Esophagus muscularis mucosa (tissue), 4 donors: ENCODE data around the gene KIRREL3. TPM values are rescaled to one million over a fixed set of nuclear protein-coding genes. Genes with fewer than 3 reads are reported as not detected.

Experiments
- DNase-seq: peaks from one replicate; pipeline ENCODE4 v3.0.0-alpha.2; 2017; ENCODE audit errors: extremely low spot score
- H3K27ac ChIP-seq, 4 donors: fragments of 200-600 bp; sonication (generic); replicated peaks in 1 of 4; 1 replicate in 3 of 4; 2 replicates in 1 of 4; pipeline ENCODE4 v1.5.1; 2016 to 2019; ENCODE audit warnings: mild to moderate bottlenecking in 1 of 4
- H3K27me3 ChIP-seq, 4 donors: fragments of 200-600 bp; sonication (generic); one replicate each; pipeline versions ENCODE4 v1.5.1 to v1.6.0; 2016 to 2019
- H3K36me3 ChIP-seq, 4 donors: fragments of 200-600 bp; sonication (generic); one replicate each; pipeline ENCODE4 v1.5.1; 2016 to 2019
- H3K4me1 ChIP-seq, 4 donors: fragments of 200-600 bp; sonication (generic); one replicate each; pipeline ENCODE4 v1.5.1; 2016 to 2019
- H3K4me3 ChIP-seq, 4 donors: fragments of 200-600 bp; sonication (generic); 1 replicate in 2 of 4; 2 replicates in 2 of 4; pipeline ENCODE4 v1.5.1; 2016 to 2019; ENCODE audit warnings: mild to moderate bottlenecking in 4 of 4, moderate library complexity in 1 of 4
- H3K9me3 ChIP-seq, 4 donors: fragments of 200-600 bp; sonication (generic); 1 replicate in 3 of 4; 2 replicates in 1 of 4; pipeline ENCODE4 v1.5.1; 2016 to 2019
- EP300 ChIP-seq: sonication (generic); formaldehyde crosslinking; IDR thresholded peaks from one replicate; pipeline ENCODE4 v1.6.1; 2017; ENCODE audit warnings: antibody characterized with exemption
- POLR2A ChIP-seq: fragments of 450-650 bp; IDR thresholded peaks from one replicate; pipeline ENCODE4 v1.6.1; 2017; ENCODE audit warnings: antibody characterized with exemption, moderate library complexity, mild to moderate bottlenecking, low read depth
- POLR2AphosphoS5 ChIP-seq, 2 donors: sonication (generic); formaldehyde crosslinking; IDR thresholded peaks; one replicate each; pipeline ENCODE4 v1.6.1; 2017; ENCODE audit warnings: antibody characterized with exemption in 2 of 2
- WGBS: methylation state at CpG from one replicate; pipeline ENCODE4 v1.1.5; 2018; 5-methylcytosine and 5-hydroxymethylcytosine counted together
- intact Hi-C: fragments of 100-400 bp; cut with DNase I; formaldehyde crosslinking; loops from one replicate; pipeline ENCODE4 v1.15.1; 2023
- total RNA-seq, 4 donors: library from RNA; depleted of rRNA; stranded (reverse); fragments of >200 nt; gene quantifications; one replicate each; pipeline versions ENCODE4 v1.1.0 to v1.2.1, GENCODE V29; 2016
- TF ChIP-seq, protein P1 (sequence below), 3 experiments: fragments of 200-600 bp in 2 of 3; fragments of 450-650 bp in 1 of 3; sonication (generic) in 2 of 3; IDR thresholded peaks; one replicate each; pipeline ENCODE4 v1.5.1; 2017 to 2019; ENCODE audit warnings: antibody characterized with exemption in 3 of 3, mild to moderate bottlenecking in 2 of 3, moderate library complexity in 1 of 3

The KIRREL3 gene
- total RNA-seq, 4 donors from 2014 or later, result 1.7 to 6.5 (median 3.1) TPM

DNA sequence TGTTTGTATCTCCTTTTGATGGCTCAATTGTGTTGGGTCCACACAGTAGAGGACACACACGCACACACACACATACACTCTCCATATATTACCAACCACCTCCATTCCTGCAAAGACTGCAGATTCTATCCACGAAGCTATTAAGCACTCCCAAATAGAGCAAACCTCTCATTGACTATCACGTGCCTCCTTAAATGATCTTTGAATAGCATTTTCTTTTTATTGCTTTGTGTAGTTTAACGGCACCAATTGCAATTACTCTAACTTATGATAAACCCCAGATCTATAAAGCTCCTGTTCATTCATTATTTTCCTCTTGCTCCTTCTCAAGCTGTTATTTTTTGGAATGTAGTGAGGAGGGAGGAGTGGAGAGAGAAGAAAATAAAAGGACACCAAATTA lies 440.3 kb downstream of the KIRREL3 start:
- TF ChIP-seq POLR2AphosphoS5 (IDR thresholded peaks at IDR 0.05), result no peak
- TF ChIP-seq POLR2A, result no peak
- TF ChIP-seq EP300, result no peak
- TF ChIP-seq, protein P1, sequence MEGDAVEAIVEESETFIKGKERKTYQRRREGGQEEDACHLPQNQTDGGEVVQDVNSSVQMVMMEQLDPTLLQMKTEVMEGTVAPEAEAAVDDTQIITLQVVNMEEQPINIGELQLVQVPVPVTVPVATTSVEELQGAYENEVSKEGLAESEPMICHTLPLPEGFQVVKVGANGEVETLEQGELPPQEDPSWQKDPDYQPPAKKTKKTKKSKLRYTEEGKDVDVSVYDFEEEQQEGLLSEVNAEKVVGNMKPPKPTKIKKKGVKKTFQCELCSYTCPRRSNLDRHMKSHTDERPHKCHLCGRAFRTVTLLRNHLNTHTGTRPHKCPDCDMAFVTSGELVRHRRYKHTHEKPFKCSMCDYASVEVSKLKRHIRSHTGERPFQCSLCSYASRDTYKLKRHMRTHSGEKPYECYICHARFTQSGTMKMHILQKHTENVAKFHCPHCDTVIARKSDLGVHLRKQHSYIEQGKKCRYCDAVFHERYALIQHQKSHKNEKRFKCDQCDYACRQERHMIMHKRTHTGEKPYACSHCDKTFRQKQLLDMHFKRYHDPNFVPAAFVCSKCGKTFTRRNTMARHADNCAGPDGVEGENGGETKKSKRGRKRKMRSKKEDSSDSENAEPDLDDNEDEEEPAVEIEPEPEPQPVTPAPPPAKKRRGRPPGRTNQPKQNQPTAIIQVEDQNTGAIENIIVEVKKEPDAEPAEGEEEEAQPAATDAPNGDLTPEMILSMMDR (IDR thresholded peaks at IDR 0.05), result no peak
- H3K9me3 ChIP-seq, result no peaks in the 10 kb centered on the region

DNA sequence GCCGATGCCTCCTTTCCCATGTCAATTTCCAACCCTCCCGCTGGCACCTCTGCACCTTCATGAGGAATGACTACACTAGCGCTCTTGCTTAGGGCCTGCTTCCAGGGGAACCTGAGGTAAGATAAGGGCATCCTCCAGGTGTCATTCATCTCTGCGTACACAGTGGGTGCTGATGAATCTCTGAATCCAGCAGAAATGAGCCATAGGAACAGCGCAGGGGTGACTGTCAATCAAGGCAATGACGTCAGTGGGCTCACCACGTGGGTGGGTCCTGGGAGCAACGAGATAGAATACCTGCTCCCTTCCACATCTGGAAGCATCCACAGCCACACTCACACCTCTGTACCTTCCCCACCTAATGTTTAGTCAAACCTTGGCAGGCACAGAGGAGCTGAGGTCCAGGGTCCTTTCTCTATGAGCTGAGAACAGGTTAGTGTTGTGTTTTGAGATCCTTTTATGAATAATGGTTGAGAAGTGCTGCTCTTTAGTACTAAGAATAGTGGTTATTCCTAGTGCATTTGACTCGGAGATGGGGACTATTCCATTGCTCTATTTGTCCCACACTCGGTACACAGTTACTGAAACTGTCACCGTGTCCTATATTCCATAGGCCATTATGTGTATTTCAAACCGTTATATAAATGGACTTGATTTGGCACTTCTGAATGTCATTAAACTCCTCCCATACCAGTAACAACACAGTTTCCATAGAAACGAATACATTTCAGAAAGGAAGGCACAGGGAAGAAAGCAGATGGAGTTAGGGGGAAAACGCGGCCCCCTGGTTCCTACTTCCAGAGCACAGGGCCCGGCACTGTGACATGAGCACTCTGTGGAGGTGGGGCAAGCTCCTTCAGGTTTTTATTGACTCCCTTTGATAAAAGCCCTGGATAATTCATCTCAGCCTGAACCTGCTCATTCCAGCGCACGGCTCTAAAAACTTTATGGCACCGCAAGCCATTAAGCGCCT lies 451.7 kb downstream of the KIRREL3 start:
- Histone ChIP-seq H3K9me3 (no peaks in the 10 kb centered on the region), H3K4me3 (no peak overlapping the region), H3K27me3 (peaks cover 0 to 13% (median 0%) of the 10 kb centered on the region in 4 donors), H3K4me1 (peaks cover 0 to 14% (median 14%) of the 10 kb centered on the region in 4 donors), H3K36me3 (no peaks in the 10 kb centered on the region), H3K27ac (no peak overlapping the region)
- TF ChIP-seq POLR2A (no peak), POLR2AphosphoS5 (IDR thresholded peaks at IDR 0.05) (no peak)
- WGBS, result 83% methylated on average over 20 of the region's 20 CpGs
- DNase-seq, result no peak
- intact Hi-C loops, result no loop called here

More for the DNA sequence above, 440.3 kb downstream of the KIRREL3 start:
- DNase-seq, result no peak
- intact Hi-C loops, result no loop called here
- Histone ChIP-seq H3K27me3 (peaks cover 0 to 47% (median 0%) of the 10 kb centered on the region in 4 donors), H3K4me1 (no peaks in the 10 kb centered on the region), H3K4me3 (no peak overlapping the region), H3K36me3 (no peaks in the 10 kb centered on the region), H3K27ac (no peak overlapping the region)
- 78% methylated on average over 4 of the region's 4 CpGs for WGBS

DNA sequence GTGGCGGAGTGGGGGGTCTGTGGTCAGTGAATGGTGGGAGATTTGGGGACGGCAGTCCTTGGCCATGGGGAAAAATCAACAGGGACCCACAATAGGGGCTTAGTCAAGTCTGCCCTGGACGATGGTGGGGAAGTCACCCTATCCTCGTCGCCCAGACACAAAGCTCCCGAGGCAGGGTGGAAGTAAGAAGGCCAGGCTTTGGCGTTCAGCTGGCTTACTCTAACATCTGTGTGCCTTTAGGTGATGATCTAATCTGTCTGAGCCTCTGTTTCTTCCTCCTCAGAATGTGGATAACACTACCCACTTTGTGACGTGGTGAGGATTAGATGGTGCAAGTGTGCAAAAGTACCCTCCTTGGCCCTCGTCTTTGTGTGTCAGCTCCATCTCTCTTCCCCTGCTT lies 452.9 kb downstream of the KIRREL3 start:
- H3K4me1 ChIP-seq, result peaks cover 0 to 25% (median 24%) of the 10 kb centered on the region in 4 donors
- no peak for DNase-seq
- peaks cover 0 to 13% (median 0%) of the 10 kb centered on the region in 4 donors for H3K27me3 ChIP-seq
- no peak overlapping the region for H3K4me3 ChIP-seq
- H3K9me3 ChIP-seq, result no peaks in the 10 kb centered on the region
- WGBS, result 81% methylated on average over 8 of the region's 9 CpGs
- H3K27ac ChIP-seq, result no peak overlapping the region
- no peaks in the 10 kb centered on the region for H3K36me3 ChIP-seq
- TF ChIP-seq POLR2AphosphoS5 (IDR thresholded peaks at IDR 0.05) (no peak), POLR2A (no peak), EP300 (no peak)
- TF ChIP-seq, protein P1 (IDR thresholded peaks at IDR 0.05), result no peak
- intact Hi-C loops, result no loop called here

DNA sequence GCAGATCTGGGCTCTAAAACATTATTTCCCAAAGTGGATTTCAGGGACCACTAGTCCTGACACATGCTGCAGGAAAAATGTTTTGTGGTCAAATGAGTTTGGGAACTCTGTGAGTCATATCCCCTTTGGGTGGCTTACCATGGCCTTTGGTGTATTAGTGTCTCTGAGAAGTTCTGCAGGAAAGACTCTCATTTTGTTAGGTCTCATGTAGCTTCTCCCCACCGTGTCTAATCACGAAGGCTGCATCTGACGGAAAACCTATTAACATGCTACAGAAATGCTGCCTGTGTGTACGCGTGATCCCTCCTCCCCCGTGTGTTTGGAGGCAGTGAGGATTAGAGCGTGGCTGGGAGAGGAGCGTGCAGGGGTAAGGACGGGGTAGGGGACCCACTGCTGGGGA lies 453.4 kb downstream of the KIRREL3 start:
- TF ChIP-seq EP300, result no peak
- TF ChIP-seq, protein P1 (IDR thresholded peaks at IDR 0.05), result no peak
- no peak for TF ChIP-seq POLR2A
- TF ChIP-seq POLR2AphosphoS5 (IDR thresholded peaks at IDR 0.05), result no peak
- 82% methylated on average over 9 of the region's 9 CpGs for WGBS
- no peak for DNase-seq
- Histone ChIP-seq H3K27me3 (peaks cover 0 to 13% (median 0%) of the 10 kb centered on the region in 4 donors), H3K27ac (no peak overlapping the region), H3K4me1 (peaks cover 0 to 25% (median 24%) of the 10 kb centered on the region in 4 donors), H3K36me3 (no peaks in the 10 kb centered on the region), H3K4me3 (no peak overlapping the region), H3K9me3 (no peaks in the 10 kb centered on the region)
- intact Hi-C loops, result no loop called here

DNA sequence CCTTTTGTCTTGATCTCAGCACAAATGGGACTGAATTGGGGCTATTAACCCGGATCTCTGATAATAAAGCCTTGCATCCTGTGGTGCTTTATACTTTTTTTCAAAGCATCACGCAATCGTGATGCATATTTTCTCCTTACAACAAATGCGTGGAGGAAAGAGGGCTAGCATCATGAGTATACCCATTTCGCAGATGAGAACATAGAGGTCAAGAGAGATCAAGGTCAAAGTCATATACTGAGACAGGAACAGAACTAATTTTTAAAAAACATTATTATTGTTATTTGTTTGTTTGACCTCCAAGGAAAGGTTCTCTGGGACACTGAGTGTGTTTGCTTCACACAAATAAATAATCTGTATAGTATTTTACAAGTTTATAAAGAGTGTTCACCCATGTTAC lies 453.9 kb downstream of the KIRREL3 start:
- TF ChIP-seq EP300 (no peak), POLR2A (no peak), POLR2AphosphoS5 (IDR thresholded peaks at IDR 0.05) (no peak)
- TF ChIP-seq, protein P1 (IDR thresholded peaks at IDR 0.05), result no peak
- WGBS, result 86% methylated on average over 5 of the region's 5 CpGs

More for the DNA sequence above, 453.9 kb downstream of the KIRREL3 start:
- Histone ChIP-seq H3K36me3 (no peaks in the 10 kb centered on the region), H3K4me1 (peaks cover 0 to 25% (median 24%) of the 10 kb centered on the region in 4 donors), H3K27ac (no peak overlapping the region), H3K9me3 (no peaks in the 10 kb centered on the region), H3K27me3 (peaks cover 0 to 13% (median 0%) of the 10 kb centered on the region in 4 donors), H3K4me3 (no peak overlapping the region)
- DNase-seq, result no peak
- intact Hi-C loops, result no loop called here
